ENCODE measurements around the gene COPB1. TPM values are rescaled to one million over a fixed set of nuclear protein-coding genes. Genes with fewer than 3 reads are reported as not detected.

Gene COPB1
- total and polyA plus RNA-seq, 2 of the 13 experiments (the other 11 are each of a cell fraction or from before 2014, with no cell fraction given), result 114 to 195 TPM

- intact Hi-C loops (cut with micrococcal nuclease; ENCODE audit: unreplicated experiment), result no loop called here
Measured at GRCh38 chr11:14471127-14471526, 28.5 kb downstream of the COPB1 start.

DNA sequence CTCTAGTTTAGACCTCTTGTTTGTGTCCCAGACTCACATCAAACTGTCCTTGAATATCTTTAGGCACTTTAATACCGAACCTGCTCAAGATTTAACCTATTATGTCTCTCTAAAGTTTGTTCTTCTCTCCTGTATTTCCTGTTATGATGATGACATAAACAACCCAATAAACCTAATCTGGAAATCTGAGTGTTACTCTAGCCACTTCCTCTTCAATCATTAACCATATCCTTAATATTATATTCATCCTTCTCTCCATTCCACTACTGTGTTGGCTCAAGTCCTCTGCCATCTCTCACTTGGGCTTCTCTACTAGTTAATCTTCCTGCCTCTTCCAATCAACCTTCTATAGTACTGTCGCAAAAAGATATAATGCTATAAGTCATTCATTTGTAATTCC, 36.0 kb downstream of the COPB1 start:
- 92% methylated on average over 2 of the region's 2 CpGs for WGBS (ENCODE audit: low lambda C conversion rate)
- POLR2A ChIA-PET, result no interaction called here
- CTCF ChIA-PET (ENCODE audit: low intra/inter-chr PET ratio, low total read pairs), result no interaction called here
- Histone ChIP-seq H3K9ac (ENCODE audit: insufficient read depth, low read depth, low read length) (no peak overlapping the region), H3K9me3 (ENCODE audit: low read length) (no peaks in the 10 kb centered on the region), H3K27me3 (ENCODE audit: control insufficient read depth in 1 of 2, insufficient read depth in 2 of 2, low read length in 2 of 2) (no peaks in the 10 kb centered on the region), H3K4me1 (ENCODE audit: insufficient read depth, low read length) (no peaks in the 10 kb centered on the region), H3K4me2 (ENCODE audit: low read depth, low read length) (no peak overlapping the region), H3K79me2 (ENCODE audit: insufficient read depth, low read length) (no peaks in the 10 kb centered on the region), H3K36me3 (replicated peaks in 1 of 2; ENCODE audit: control insufficient read depth in 1 of 2, insufficient read depth in 2 of 2, low read length in 2 of 2) (peaks cover 18 to 91% of the 10 kb centered on the region in 2 experiments), H3K27ac (ENCODE audit: extremely low read length, insufficient read depth, low read length) (no peak overlapping the region), H3K4me3 (replicated peaks in 1 of 3; ENCODE audit: insufficient read depth in 1 of 3, low read depth in 2 of 3, low read length in 3 of 3) (no peak overlapping the region), H2AFZ (ENCODE audit: low read length) (no peak overlapping the region), H4K20me1 (ENCODE audit: insufficient read depth, low read length) (no peaks in the 10 kb centered on the region; the same call in 1 of the 2 replicates)
- FAIRE-seq (no peak), ATAC-seq (no peak), DNase-seq (ENCODE audit: low spot score) (no peak)
- in situ Hi-C loops (cut with HindIII; ENCODE audit: extremely low pct_ligation_motif_present, low pct_unique_long_range_greater_than_20kb) (no loop called here), intact Hi-C loops (cut with micrococcal nuclease; ENCODE audit: unreplicated experiment) (no loop called here)
- BruUV-seq (replicated peaks), result no TSS peak
- TF ChIP-seq, protein P1, sequence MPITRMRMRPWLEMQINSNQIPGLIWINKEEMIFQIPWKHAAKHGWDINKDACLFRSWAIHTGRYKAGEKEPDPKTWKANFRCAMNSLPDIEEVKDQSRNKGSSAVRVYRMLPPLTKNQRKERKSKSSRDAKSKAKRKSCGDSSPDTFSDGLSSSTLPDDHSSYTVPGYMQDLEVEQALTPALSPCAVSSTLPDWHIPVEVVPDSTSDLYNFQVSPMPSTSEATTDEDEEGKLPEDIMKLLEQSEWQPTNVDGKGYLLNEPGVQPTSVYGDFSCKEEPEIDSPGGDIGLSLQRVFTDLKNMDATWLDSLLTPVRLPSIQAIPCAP (CRISPR knock-in tag; IDR thresholded peaks at IDR 0.05; ENCODE audit: low read depth), result no peak
- TF ChIP-seq ZNF747 (CRISPR knock-in tag; IDR thresholded peaks at IDR 0.05; ENCODE audit: borderline replicate concordance), result no peak
- TF ChIP-seq ZKSCAN8 (CRISPR knock-in tag; IDR thresholded peaks at IDR 0.05; ENCODE audit: borderline replicate concordance), result no peak
- no peak for TF ChIP-seq MAFK (conservative IDR thresholded peaks at IDR 0.05 in 1 of 2, IDR thresholded peaks at IDR 0.05 in 1 of 2; ENCODE audit: low read length in 2 of 2)
- no peak for TF ChIP-seq POLR2AphosphoS5 (IDR thresholded peaks at IDR 0.05; ENCODE audit: low read depth, low read length)
- TF ChIP-seq ZNF510 (CRISPR knock-in tag; IDR thresholded peaks at IDR 0.05; ENCODE audit: low read depth), result no peak
- TF ChIP-seq ZNF331 (CRISPR knock-in tag; IDR thresholded peaks at IDR 0.05), result no peak
- TF ChIP-seq ZNF792 (CRISPR knock-in tag; IDR thresholded peaks at IDR 0.05), result no peak
- TF ChIP-seq ZUFSP (CRISPR knock-in tag; IDR thresholded peaks at IDR 0.05; ENCODE audit: borderline replicate concordance), result no peak
- no peak for TF ChIP-seq NFYC (CRISPR knock-in tag; IDR thresholded peaks at IDR 0.05)

More at GRCh38 chr11:14471127-14471526, 28.5 kb downstream of the COPB1 start:
- DNase-seq (ENCODE audit: low spot score), result no peak
- Histone ChIP-seq H3K9ac (ENCODE audit: insufficient read depth, low read depth, low read length) (no peak overlapping the region), H3K27me3 (ENCODE audit: control insufficient read depth in 1 of 2, insufficient read depth in 2 of 2, low read length in 2 of 2) (no peaks in the 10 kb centered on the region), H3K27ac (ENCODE audit: extremely low read length, insufficient read depth, low read length) (no peak overlapping the region), H2AFZ (ENCODE audit: low read length) (no peak overlapping the region), H4K20me1 (ENCODE audit: insufficient read depth, low read length) (no peaks in the 10 kb centered on the region), H3K4me3 (replicated peaks in 1 of 3; ENCODE audit: insufficient read depth in 1 of 3, low read depth in 2 of 3, low read length in 3 of 3) (no peak overlapping the region), H3K36me3 (replicated peaks in 1 of 2; ENCODE audit: control insufficient read depth in 1 of 2, insufficient read depth in 2 of 2, low read length in 2 of 2) (peaks cover 27 to 92% of the 10 kb centered on the region in 2 experiments), H3K4me2 (ENCODE audit: low read depth, low read length) (no peak overlapping the region), H3K79me2 (ENCODE audit: insufficient read depth, low read length) (no peaks in the 10 kb centered on the region), H3K9me3 (ENCODE audit: low read length) (no peaks in the 10 kb centered on the region), H3K4me1 (ENCODE audit: insufficient read depth, low read length) (no peaks in the 10 kb centered on the region)
- TF ChIP-seq ZNF256 (CRISPR knock-in tag; conservative IDR thresholded peaks at IDR 0.05) (no peak), KLF6 (CRISPR knock-in tag; IDR thresholded peaks at IDR 0.05) (no peak), ZFP82 (CRISPR knock-in tag; IDR thresholded peaks at IDR 0.05; ENCODE audit: borderline replicate concordance) (no peak), CBX5 (CRISPR knock-in tag; IDR thresholded peaks at IDR 0.05; ENCODE audit: borderline replicate concordance) (no peak), ZNF766 (CRISPR knock-in tag; IDR thresholded peaks at IDR 0.05; ENCODE audit: borderline replicate concordance) (no peak), TGIF2 (CRISPR knock-in tag; IDR thresholded peaks at IDR 0.05) (no peak), ZNF713 (CRISPR knock-in tag; IDR thresholded peaks at IDR 0.05) (no peak)
- TF ChIP-seq, protein P2, sequence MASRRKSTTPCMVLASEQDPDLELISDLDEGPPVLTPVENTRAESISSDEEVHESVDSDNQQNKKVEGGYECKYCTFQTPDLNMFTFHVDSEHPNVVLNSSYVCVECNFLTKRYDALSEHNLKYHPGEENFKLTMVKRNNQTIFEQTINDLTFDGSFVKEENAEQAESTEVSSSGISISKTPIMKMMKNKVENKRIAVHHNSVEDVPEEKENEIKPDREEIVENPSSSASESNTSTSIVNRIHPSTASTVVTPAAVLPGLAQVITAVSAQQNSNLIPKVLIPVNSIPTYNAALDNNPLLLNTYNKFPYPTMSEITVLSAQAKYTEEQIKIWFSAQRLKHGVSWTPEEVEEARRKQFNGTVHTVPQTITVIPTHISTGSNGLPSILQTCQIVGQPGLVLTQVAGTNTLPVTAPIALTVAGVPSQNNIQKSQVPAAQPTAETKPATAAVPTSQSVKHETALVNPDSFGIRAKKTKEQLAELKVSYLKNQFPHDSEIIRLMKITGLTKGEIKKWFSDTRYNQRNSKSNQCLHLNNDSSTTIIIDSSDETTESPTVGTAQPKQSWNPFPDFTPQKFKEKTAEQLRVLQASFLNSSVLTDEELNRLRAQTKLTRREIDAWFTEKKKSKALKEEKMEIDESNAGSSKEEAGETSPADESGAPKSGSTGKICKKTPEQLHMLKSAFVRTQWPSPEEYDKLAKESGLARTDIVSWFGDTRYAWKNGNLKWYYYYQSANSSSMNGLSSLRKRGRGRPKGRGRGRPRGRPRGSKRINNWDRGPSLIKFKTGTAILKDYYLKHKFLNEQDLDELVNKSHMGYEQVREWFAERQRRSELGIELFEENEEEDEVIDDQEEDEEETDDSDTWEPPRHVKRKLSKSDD (CRISPR knock-in tag; IDR thresholded peaks at IDR 0.05; ENCODE audit: low read depth), result no peak
- CTCF ChIA-PET (ENCODE audit: low intra/inter-chr PET ratio, low total read pairs), result no interaction called here
- POLR2A ChIA-PET, result no interaction called here
- no TSS peak for BruUV-seq (replicated peaks)
- in situ Hi-C loops (cut with HindIII; ENCODE audit: extremely low pct_ligation_motif_present, low pct_unique_long_range_greater_than_20kb), result no loop called here
- no peak for ATAC-seq
- no peak for FAIRE-seq
- WGBS (ENCODE audit: low lambda C conversion rate), result 85% methylated on average over 1 of the region's 1 CpG
